Breast epithelium (tissue), 3 donors: Measurements from ENCODE around the gene SLC37A3.

Experiments used
- CTCF ChIP-seq, 3 donors: fragments of 450-650 bp; IDR thresholded peaks; one replicate each; pipeline ENCODE4 v1.5.1; 2016 to 2017; ENCODE audit warnings: antibody characterized with exemption in 3 of 3, mild to moderate bottlenecking in 3 of 3, moderate library complexity in 3 of 3
- POLR2A ChIP-seq: fragments of 450-650 bp; IDR thresholded peaks from one replicate; pipeline ENCODE4 v1.6.1; 2016; ENCODE audit warnings: antibody characterized with exemption, mild to moderate bottlenecking, moderate library complexity
- POLR2AphosphoS5 ChIP-seq, 3 donors: sonication (generic); formaldehyde crosslinking; IDR thresholded peaks; one replicate each; pipeline ENCODE4 v1.6.1; 2017; ENCODE audit warnings: antibody characterized with exemption in 3 of 3

- TF ChIP-seq CTCF (IDR thresholded peaks at IDR 0.05) (no peak), POLR2A (no peak), POLR2AphosphoS5 (IDR thresholded peaks at IDR 0.05) (no peak)
Measured at GRCh38 chr7:140312141-140312846, 86.0 kb downstream of the SLC37A3 start.
